H9 (cell line): Measurements from ENCODE around the gene MCL1. TPM values are rescaled to one million over a fixed set of nuclear protein-coding genes. Genes with fewer than 3 reads are reported as not detected.
A peak's percentile ranks its signal among the peaks of the same experiment; 100 is the strongest.

Source experiments
- DNase-seq: peaks from one replicate; pipeline ENCODE4 v3.0.0-alpha.2; 2017
- H2AFZ ChIP-seq: one replicate; pipeline ENCODE4 v1.6.1; 2013; ENCODE audit warnings: mild to moderate bottlenecking, low read length, control low read depth, moderate library complexity
- H2AK5ac ChIP-seq: 2 replicates; pipeline ENCODE4 v1.6.1; 2013; ENCODE audit warnings: low read length, control low read depth, mixed read lengths; ENCODE audit not compliant: insufficient read length
- H2BK120ac ChIP-seq: one replicate; pipeline ENCODE4 v1.6.1; 2013; ENCODE audit warnings: low read depth, mild to moderate bottlenecking, low read length, control low read depth, inconsistent platforms; ENCODE audit not compliant: poor library complexity, severe bottlenecking
- H2BK12ac ChIP-seq: 2 replicates; pipeline ENCODE4 v1.6.1; 2013; ENCODE audit warnings: low read length, control low read depth, mixed read lengths, low read depth; ENCODE audit not compliant: insufficient read length
- H2BK15ac ChIP-seq: 2 replicates; pipeline ENCODE4 v1.6.1; 2013; ENCODE audit warnings: low read depth, low read length, control low read depth
- H2BK20ac ChIP-seq: one replicate; pipeline ENCODE4 v1.6.1; 2013; ENCODE audit warnings: low read depth, mild to moderate bottlenecking, low read length, control low read depth, inconsistent platforms; ENCODE audit not compliant: poor library complexity, severe bottlenecking
- H2BK5ac ChIP-seq: 2 replicates; pipeline ENCODE4 v1.6.1; 2013; ENCODE audit warnings: low read length, control low read depth, mixed read lengths; ENCODE audit not compliant: insufficient read length
- H3K14ac ChIP-seq: 2 replicates; pipeline ENCODE4 v1.6.1; 2013; ENCODE audit warnings: low read length, control low read depth; ENCODE audit not compliant: insufficient read depth
- H3K18ac ChIP-seq: 2 replicates; pipeline ENCODE4 v1.6.1; 2013; ENCODE audit warnings: low read depth, mild to moderate bottlenecking, mixed read lengths, low read length, control low read depth; ENCODE audit not compliant: insufficient read length
- H3K23ac ChIP-seq: 2 replicates; pipeline ENCODE4 v1.6.1; 2013; ENCODE audit warnings: low read length, control low read depth, mixed read lengths, low read depth; ENCODE audit not compliant: insufficient read length
- H3K23me2 ChIP-seq: 2 replicates; pipeline ENCODE4 v1.6.1; 2013; ENCODE audit warnings: low read depth, mild to moderate bottlenecking, mixed read lengths, low read length, control low read depth; ENCODE audit not compliant: insufficient read length, poor library complexity, severe bottlenecking
- H3K27ac ChIP-seq: 2 replicates; pipeline ENCODE4 v1.5.1; 2013; ENCODE audit warnings: low read length, control low read depth, mixed read lengths, low read depth; ENCODE audit not compliant: insufficient read length
- H3K27me3 ChIP-seq: 2 replicates; pipeline ENCODE4 v1.6.1; 2013; ENCODE audit warnings: low read length, control low read depth, inconsistent platforms; ENCODE audit not compliant: insufficient read depth
- H3K4ac ChIP-seq: 2 replicates; pipeline ENCODE4 v1.6.1; 2013; ENCODE audit warnings: low read depth, mild to moderate bottlenecking, control low read depth, inconsistent platforms, low read length, moderate library complexity
- H3K4me1 ChIP-seq: 2 replicates; pipeline ENCODE4 v1.6.1; 2013; ENCODE audit warnings: low read length, control low read depth, inconsistent platforms; ENCODE audit not compliant: insufficient read depth
- H3K4me2 ChIP-seq: 2 replicates; pipeline ENCODE4 v1.6.1; 2013; ENCODE audit warnings: low read length, control low read depth, mixed read lengths; ENCODE audit not compliant: insufficient read length, insufficient read depth
- H3K56ac ChIP-seq: 2 replicates; pipeline ENCODE4 v1.6.1; 2013; ENCODE audit warnings: low read depth, mild to moderate bottlenecking, mixed read lengths, low read length, control low read depth; ENCODE audit not compliant: insufficient read length
- H3K79me1 ChIP-seq: 2 replicates; pipeline ENCODE4 v1.6.1; 2013; ENCODE audit warnings: low read depth, mild to moderate bottlenecking, moderate library complexity, low read length, control low read depth, inconsistent platforms; ENCODE audit not compliant: insufficient read depth, poor library complexity, severe bottlenecking
- H3K79me2 ChIP-seq: 2 replicates; pipeline ENCODE4 v1.6.1; 2013; ENCODE audit warnings: low read length, control low read depth, inconsistent platforms; ENCODE audit not compliant: insufficient read depth
- H3K9ac ChIP-seq: 2 replicates; pipeline ENCODE4 v1.6.1; 2013; ENCODE audit warnings: low read length, control low read depth, mixed read lengths; ENCODE audit not compliant: insufficient read length; ENCODE audit errors: extremely low read depth
- H3K9me3 ChIP-seq: one replicate; pipeline ENCODE4 v1.6.1; 2013; ENCODE audit warnings: low read depth, low read length, inconsistent platforms; ENCODE audit not compliant: control insufficient read depth
- H3T11ph ChIP-seq: one replicate; pipeline ENCODE4 v1.6.1; 2013; ENCODE audit warnings: mild to moderate bottlenecking, low read length, control low read depth, inconsistent platforms
- H4K20me1 ChIP-seq: one replicate; pipeline ENCODE4 v1.6.1; 2013; ENCODE audit not compliant: control insufficient read depth, insufficient read length, insufficient read depth
- H4K5ac ChIP-seq: 2 replicates; pipeline ENCODE4 v1.6.1; 2013; ENCODE audit warnings: low read depth, mild to moderate bottlenecking, mixed read lengths, low read length, control low read depth; ENCODE audit not compliant: insufficient read length
- H4K8ac ChIP-seq: replicated peaks from 2 replicates; pipeline ENCODE4 v1.6.1; 2013; ENCODE audit warnings: low read length, control low read depth, mixed read lengths, low read depth; ENCODE audit not compliant: insufficient read length
- H4K91ac ChIP-seq: 2 replicates; pipeline ENCODE4 v1.6.1; 2013; ENCODE audit warnings: low read depth, mild to moderate bottlenecking, moderate library complexity, mixed read lengths, low read length, control low read depth; ENCODE audit not compliant: insufficient read length
- H3K27ac Mint-ChIP-seq, 3 experiments: 2 replicates in 2 of 3; 3 replicates in 1 of 3; pipeline ENCODE4 v1.8.0; 2020 to 2021; ENCODE audit warnings: mixed read lengths in 3 of 3, mild to moderate bottlenecking in 1 of 3, moderate library complexity in 1 of 3
- H3K27me3 Mint-ChIP-seq: 2 replicates; pipeline ENCODE4 v1.8.0; 2021; ENCODE audit warnings: low read depth, mild to moderate bottlenecking, moderate library complexity, mixed read lengths
- H3K36me3 Mint-ChIP-seq, 3 experiments: 2 replicates in 2 of 3; 3 replicates in 1 of 3; pipeline ENCODE4 v1.8.0; 2020 to 2021; ENCODE audit warnings: low read depth in 3 of 3, mixed read lengths in 3 of 3; ENCODE audit not compliant: insufficient read depth in 1 of 3
- H3K4me1 Mint-ChIP-seq, 2 experiments: 2 replicates each; pipeline ENCODE4 v1.8.0; 2020; ENCODE audit warnings: mixed read lengths in 2 of 2
- H3K4me3 Mint-ChIP-seq, 2 experiments: 2 replicates in 1 of 2; 3 replicates in 1 of 2; pipeline ENCODE4 v1.8.0; 2020 to 2021; ENCODE audit warnings: mild to moderate bottlenecking in 2 of 2, mixed read lengths in 2 of 2, moderate library complexity in 1 of 2
- H3K9me3 Mint-ChIP-seq, 2 experiments: 2 replicates in 1 of 2; 3 replicates in 1 of 2; pipeline ENCODE4 v1.8.0; 2020; ENCODE audit warnings: mild to moderate bottlenecking in 2 of 2, mixed read lengths in 2 of 2, moderate library complexity in 1 of 2
- CTCF ChIP-seq: fragments of 200-600 bp; sonication (generic); conservative IDR thresholded peaks from 3 replicates; pipeline ENCODE4 v1.8.0; 2021; ENCODE audit warnings: antibody characterized with exemption, mild to moderate bottlenecking
- WGBS: extraction: QIAGEN DNeasy Blood & Tissue Kit; methylation state at CpG from one replicate; pipeline ENCODE4 v1.1.7; 2013; ENCODE audit warnings: missing lambda C conversion rate, low lambda C conversion rate, mixed read lengths; ENCODE audit not compliant: insufficient read length; ENCODE audit errors: extremely low coverage; 5-methylcytosine and 5-hydroxymethylcytosine counted together
- total RNA-seq: library from RNA; stranded (reverse); gene quantifications from 2 replicates; pipeline ENCODE4 v1.2.1, GENCODE V29; 2021

Gene MCL1
- total RNA-seq, 1 experiment from 2014 or later: 247 TPM

- H3K4me2 ChIP-seq: no peak overlapping the region
- no peaks in the 10 kb centered on the region for H3K79me1 ChIP-seq
- no peaks in the 10 kb centered on the region for H3K9me3 ChIP-seq
- no peak overlapping the region; the same call in 1 of the 2 replicates for H3K14ac ChIP-seq
- H2BK20ac ChIP-seq: no peak overlapping the region
- H3K27me3 ChIP-seq: peaks cover 3% of the 10 kb centered on the region; the same call in 1 of the 2 replicates
- Mint-ChIP-seq H3K4me1 (peaks cover 18 to 42% of the 10 kb centered on the region in 2 experiments), H3K9me3 (no peaks in the 10 kb centered on the region), H3K36me3 (peaks cover 5% of the 10 kb centered on the region in 3 experiments; a peak in 6 of 7 replicates), H3K27ac (peak overlapping the region in 2 of 3 experiments; percentile 18 to 53; a peak in 3 of 7 replicates), H3K27me3 (peaks cover 29% of the 10 kb centered on the region), H3K4me3 (no peak overlapping the region)
- no peak overlapping the region for H3K4ac ChIP-seq
- no peak overlapping the region for H2BK120ac ChIP-seq
- H3K23ac ChIP-seq: no peak overlapping the region
- no peak overlapping the region for H3K56ac ChIP-seq
- H2BK5ac ChIP-seq: no peak overlapping the region
- no peak overlapping the region for H3K27ac ChIP-seq
- H3K18ac ChIP-seq: no peak overlapping the region
- no peak overlapping the region for H2AFZ ChIP-seq
- H4K5ac ChIP-seq: no peak overlapping the region
- no peaks in the 10 kb centered on the region for H3K79me2 ChIP-seq
- no peaks in the 10 kb centered on the region for H4K20me1 ChIP-seq
- peak; percentile 22 for DNase-seq
- no peak overlapping the region for H2BK12ac ChIP-seq
- H3K9ac ChIP-seq: no peak overlapping the region
- no peak overlapping the region for H3T11ph ChIP-seq
- no peak for TF ChIP-seq CTCF
- no peak overlapping the region for H4K91ac ChIP-seq
- peaks cover 3% of the 10 kb centered on the region; the same call in 1 of the 2 replicates for H3K4me1 ChIP-seq
- H2BK15ac ChIP-seq: no peak overlapping the region
- no peak overlapping the region for H4K8ac ChIP-seq
- no peak overlapping the region for H2AK5ac ChIP-seq
- no CpG with 5 or more reads among the region's 12 CpGs for WGBS
- H3K23me2 ChIP-seq: peaks cover 10% of the 10 kb centered on the region
These were observed 26.5 kb downstream of the MCL1 start for GRCh38 chr1:150552911-150553289.
